ENCODE measurements around the gene CDC23. TPM values are rescaled to one million over a fixed set of nuclear protein-coding genes. Genes with fewer than 3 reads are reported as not detected.

CDC23 gene
- total RNA-seq, 1 donor from 2014 or later, result 22.4 TPM

Other genes starting within 250 kb of the CDC23 start
- 64.4 TPM for gene FAM13B, start 180.2 kb downstream of the CDC23 start, total RNA-seq
- under 0.01 TPM for gene WNT8A, start 129.3 kb downstream of the CDC23 start, total RNA-seq
- 11.8 TPM for gene NME5, start 73.9 kb downstream of the CDC23 start, total RNA-seq
- 44.5 TPM for gene BRD8, start 34.7 kb downstream of the CDC23 start, total RNA-seq
- gene KIF20A, start 34.2 kb downstream of the CDC23 start, total RNA-seq, result 2.2 TPM
- gene GFRA3, start 61.3 kb upstream of the CDC23 start, total RNA-seq, result not detected
- 0.98 TPM for gene CDC25C, start 118.5 kb upstream of the CDC23 start, total RNA-seq
- 16.0 TPM for gene FAM53C, start 124.9 kb upstream of the CDC23 start, total RNA-seq
- 70.6 TPM for gene KDM3B, start 139.4 kb upstream of the CDC23 start, total RNA-seq
- gene REEP2, start 225.7 kb upstream of the CDC23 start, total RNA-seq, result 73.5 TPM